Transverse colon (tissue), 4 donors: Measurements from ENCODE around the gene DPY19L1.
"Not testable (repeated sequence)": the region's sequence is repeated elsewhere in the genome, so short reads cannot be mapped to it uniquely, and the experiment has no call there.

Experiments used
- CTCF ChIP-seq, 5 experiments: fragments of 200-600 bp in 3 of 5; fragments of 450-650 bp in 2 of 5; sonication (generic) in 3 of 5; IDR thresholded peaks; 1 replicate in 2 of 5; 2 replicates in 3 of 5; pipeline ENCODE4 v1.5.1; 2016 to 2017; ENCODE audit warnings: antibody characterized with exemption in 5 of 5, inconsistent platforms in 3 of 5, mild to moderate bottlenecking in 2 of 5, moderate library complexity in 1 of 5
- EP300 ChIP-seq: sonication (generic); formaldehyde crosslinking; IDR thresholded peaks from one replicate; pipeline ENCODE4 v1.6.1; 2017; ENCODE audit warnings: antibody characterized with exemption, low read depth
- POLR2A ChIP-seq: fragments of 450-650 bp; IDR thresholded peaks from one replicate; pipeline ENCODE4 v1.6.1; 2016; ENCODE audit warnings: antibody characterized with exemption, mild to moderate bottlenecking, moderate library complexity
- POLR2AphosphoS5 ChIP-seq, 3 donors: sonication (generic); formaldehyde crosslinking; IDR thresholded peaks; one replicate each; pipeline ENCODE4 v1.6.1; 2016; ENCODE audit warnings: antibody characterized with exemption in 3 of 3

GRCh38 chr7:35047912-35048305 is 10.6 kb upstream of the DPY19L1 start:
- not testable (repeated sequence) for TF ChIP-seq CTCF (IDR thresholded peaks at IDR 0.05); POLR2A; POLR2AphosphoS5 (IDR thresholded peaks at IDR 0.05); EP300
